CD14-positive monocyte (primary cell): ENCODE measurements around the gene ZBED1. TPM values are rescaled to one million over a fixed set of nuclear protein-coding genes. Genes with fewer than 3 reads are reported as not detected.
"Not testable (repeated sequence)": the region's sequence is repeated elsewhere in the genome, so short reads cannot be mapped to it uniquely, and the experiment has no call there.

Experiments
- DNase-seq, 3 donors: peaks; one replicate each; pipeline ENCODE4 v3.0.0-alpha.2; 2011 to 2022
- H2AFZ ChIP-seq: 2 replicates; pipeline ENCODE4 v1.6.0; 2012; ENCODE audit warnings: mild to moderate bottlenecking, low read depth, low read length, inconsistent platforms; ENCODE audit not compliant: insufficient read depth, poor library complexity, severe bottlenecking
- H3K27ac ChIP-seq, 2 donors: 1 replicate in 1 of 2; 2 replicates in 1 of 2; pipeline ENCODE4 v1.5.1; 2012 to 2013; ENCODE audit warnings: low read length in 2 of 2, control low read depth in 1 of 2, inconsistent platforms in 1 of 2, low read depth in 1 of 2, mild to moderate bottlenecking in 1 of 2
- H3K27me3 ChIP-seq, 2 donors: one replicate each; pipeline versions ENCODE4 v1.6.0 to v1.6.1; 2011 to 2013; ENCODE audit warnings: low read length in 2 of 2; ENCODE audit not compliant: control insufficient read depth in 2 of 2, insufficient read depth in 2 of 2
- H3K36me3 ChIP-seq, 2 donors: replicated peaks in 1 of 2; 1 replicate in 1 of 2; 2 replicates in 1 of 2; pipeline versions ENCODE4 v1.5.1 to v1.6.1; 2012 to 2013; ENCODE audit warnings: low read length in 2 of 2, control low read depth in 1 of 2, inconsistent platforms in 1 of 2, mild to moderate bottlenecking in 1 of 2; ENCODE audit not compliant: insufficient read depth in 2 of 2, control insufficient read depth in 1 of 2
- H3K4me1 ChIP-seq, 2 donors: 1 replicate in 1 of 2; 2 replicates in 1 of 2; pipeline versions ENCODE4 v1.5.1 to v1.6.1; 2012 to 2013; ENCODE audit warnings: low read length in 2 of 2, control low read depth in 1 of 2, inconsistent platforms in 1 of 2, mild to moderate bottlenecking in 1 of 2, moderate library complexity in 1 of 2; ENCODE audit not compliant: insufficient read depth in 2 of 2, control insufficient read depth in 1 of 2
- H3K4me2 ChIP-seq: replicated peaks from 2 replicates; pipeline ENCODE3; 2012; ENCODE audit warnings: low read length, moderate library complexity, mild to moderate bottlenecking; ENCODE audit not compliant: poor library complexity, severe bottlenecking; ENCODE audit errors: extremely low read depth
- H3K4me3 ChIP-seq, 3 experiments: fragments of 200-600 bp in 1 of 3; sonication (generic) in 1 of 3; replicated peaks in 1 of 3; 1 replicate in 2 of 3; 2 replicates in 1 of 3; pipeline ENCODE4 v1.5.1; 2011 to 2013; ENCODE audit warnings: low read length in 3 of 3, mild to moderate bottlenecking in 3 of 3, control low read depth in 2 of 3, low read depth in 2 of 3, inconsistent platforms in 1 of 3, moderate library complexity in 1 of 3
- H3K79me2 ChIP-seq: 2 replicates; pipeline ENCODE4 v1.6.0; 2012; ENCODE audit warnings: mild to moderate bottlenecking, control low read depth, inconsistent platforms, low read length, moderate library complexity; ENCODE audit not compliant: insufficient read depth
- H3K9ac ChIP-seq: 2 replicates; pipeline ENCODE4 v1.6.0; 2017; ENCODE audit warnings: low read length, mild to moderate bottlenecking; ENCODE audit not compliant: insufficient read depth, poor library complexity, severe bottlenecking
- H3K9me3 ChIP-seq, 2 donors: replicated peaks in 1 of 2; 1 replicate in 1 of 2; 2 replicates in 1 of 2; pipeline versions ENCODE4 v1.5.1 to v1.6.1; 2012 to 2013; ENCODE audit warnings: low read length in 2 of 2, control low read depth in 1 of 2; ENCODE audit not compliant: control insufficient read depth in 1 of 2, insufficient read depth in 1 of 2
- H4K20me1 ChIP-seq: 2 replicates; pipeline ENCODE4 v1.6.0; 2012; ENCODE audit warnings: mild to moderate bottlenecking, low read length, control low read depth, moderate library complexity; ENCODE audit not compliant: insufficient read depth
- H3K27ac Mint-ChIP-seq, 7 donors: one replicate each; pipeline ENCODE4 v1.8.0; 2020; ENCODE audit warnings: mild to moderate bottlenecking in 7 of 7, mixed read lengths in 7 of 7, moderate library complexity in 6 of 7, inconsistent platforms in 2 of 7
- H3K27me3 Mint-ChIP-seq, 3 donors: one replicate each; pipeline ENCODE4 v1.8.0; 2021 to 2022; ENCODE audit warnings: low read depth in 3 of 3, mild to moderate bottlenecking in 3 of 3, mixed read lengths in 3 of 3, moderate library complexity in 3 of 3, inconsistent platforms in 1 of 3
- H3K36me3 Mint-ChIP-seq, 2 donors: one replicate each; pipeline ENCODE4 v1.8.0; 2020; ENCODE audit warnings: mixed read lengths in 2 of 2, inconsistent platforms in 1 of 2, mild to moderate bottlenecking in 1 of 2
- H3K4me1 Mint-ChIP-seq: one replicate; pipeline ENCODE4 v1.8.0; 2020; ENCODE audit warnings: mild to moderate bottlenecking, mixed read lengths
- H3K4me3 Mint-ChIP-seq, 2 donors: one replicate each; pipeline ENCODE4 v1.8.0; 2020; ENCODE audit warnings: mild to moderate bottlenecking in 2 of 2, mixed read lengths in 2 of 2, moderate library complexity in 1 of 2
- H3K9me3 Mint-ChIP-seq, 7 donors: one replicate each; pipeline ENCODE4 v1.8.0; 2020 to 2022; ENCODE audit warnings: mixed read lengths in 7 of 7, mild to moderate bottlenecking in 6 of 7, moderate library complexity in 6 of 7, inconsistent platforms in 2 of 7
- WGBS: methylation state at CpG from one replicate; pipeline ENCODE4 v1.1.5; 2013; ENCODE audit warnings: missing lambda C conversion rate; ENCODE audit not compliant: insufficient coverage; 5-methylcytosine and 5-hydroxymethylcytosine counted together
- intact Hi-C, 2 donors: fragments of 100-400 bp; cut with micrococcal nuclease; formaldehyde crosslinking; loops; one replicate each; pipeline versions ENCODE4 v1.15.0 to v1.15.1; 2023
- polyA plus RNA-seq, 3 donors: library from polyadenylated mRNA; depleted of rRNA in 1 of 3; unstranded in 2 of 3; stranded (reverse) in 1 of 3; fragments of 300-500 nt in 2 of 3; fragments of >200 nt in 1 of 3; fragmentation: Illumina TruSeq in 2 of 3; gene quantifications; 1 replicate in 2 of 3; 2 replicates in 1 of 3; pipeline ENCODE4 v1.2.3, GENCODE V29; 2012 to 2021
- TF ChIP-seq, protein P1 (sequence below): fragments of 200-600 bp; IDR thresholded peaks from one replicate; pipeline ENCODE4 v1.8.0; 2022; ENCODE audit warnings: antibody characterized with exemption, mild to moderate bottlenecking

The ZBED1 gene
- polyA plus RNA-seq, 3 donors = 13.9 to 32.1 (median 23.1) TPM

DNA sequence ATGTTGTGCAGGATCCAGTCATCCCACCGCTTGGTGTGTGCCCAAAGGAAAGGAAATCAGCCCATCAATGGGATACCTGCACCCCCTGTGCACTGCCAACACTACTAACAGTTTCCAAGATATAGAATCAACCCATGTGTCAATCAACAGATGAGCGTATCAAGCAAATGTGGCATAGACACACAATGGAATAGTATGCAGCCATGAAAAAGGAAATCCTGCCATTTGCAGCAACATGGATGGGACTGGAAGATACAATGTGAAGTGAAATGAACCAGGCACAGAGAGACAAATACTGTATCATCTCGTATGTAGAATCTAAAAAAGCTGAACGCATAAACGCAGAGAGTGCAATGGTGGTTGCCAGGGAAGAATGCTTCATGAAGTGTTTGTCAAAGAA lies 20.8 kb downstream of the ZBED1 start:
- WGBS = 100% methylated on average over 4 of the region's 5 CpGs
- DNase-seq, intact Hi-C loops, H3K4me3 Mint-ChIP-seq, H3K9me3 ChIP-seq, H2AFZ ChIP-seq, H3K9me3 Mint-ChIP-seq, H3K4me1 ChIP-seq, H3K9ac ChIP-seq, H3K4me1 Mint-ChIP-seq, H3K4me2 ChIP-seq, H3K4me3 ChIP-seq, H3K27ac Mint-ChIP-seq, H3K27me3 ChIP-seq, H3K27ac ChIP-seq, H3K27me3 Mint-ChIP-seq: not testable (repeated sequence)
- H3K36me3 Mint-ChIP-seq = peaks cover 9 to 20% of the 10 kb centered on the region in 2 donors
- Histone ChIP-seq H3K36me3 (peaks cover 3 to 22% of the 10 kb centered on the region in 2 donors), H3K79me2 (peaks cover 20% of the 10 kb centered on the region), H4K20me1 (peaks cover 82% of the 10 kb centered on the region)

DNA sequence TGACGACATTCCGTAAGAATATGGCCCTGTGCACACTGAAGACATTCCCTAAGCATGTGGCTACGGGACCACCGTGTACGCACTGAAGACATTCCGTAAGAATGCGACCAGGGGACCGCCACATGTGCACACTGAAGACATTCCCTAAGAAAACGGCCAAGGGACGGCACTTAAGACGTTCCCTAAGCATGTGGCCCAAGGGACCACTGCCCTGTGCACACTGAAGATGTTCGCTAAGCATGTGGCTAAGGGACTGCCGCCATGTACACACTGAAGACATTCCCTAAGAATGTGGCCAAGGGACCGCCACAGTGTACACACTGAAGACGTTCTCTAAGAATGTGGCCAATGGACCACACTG lies 21.4 kb downstream of the ZBED1 start:
- no peaks in the 10 kb centered on the region for H3K4me1 ChIP-seq
- Mint-ChIP-seq H3K27ac (no peak overlapping the region), H3K4me3 (no peak overlapping the region), H3K27me3 (no peaks in the 10 kb centered on the region), H3K4me1 (no peaks in the 10 kb centered on the region), H3K9me3 (peaks cover 3 to 7% (median 5%) of the 10 kb centered on the region in 7 donors), H3K36me3 (peaks cover 9 to 15% of the 10 kb centered on the region in 2 donors)
- no peak overlapping the region for H2AFZ ChIP-seq
- 97% methylated on average over 15 of the region's 15 CpGs for WGBS
- TF ChIP-seq, protein P1, sequence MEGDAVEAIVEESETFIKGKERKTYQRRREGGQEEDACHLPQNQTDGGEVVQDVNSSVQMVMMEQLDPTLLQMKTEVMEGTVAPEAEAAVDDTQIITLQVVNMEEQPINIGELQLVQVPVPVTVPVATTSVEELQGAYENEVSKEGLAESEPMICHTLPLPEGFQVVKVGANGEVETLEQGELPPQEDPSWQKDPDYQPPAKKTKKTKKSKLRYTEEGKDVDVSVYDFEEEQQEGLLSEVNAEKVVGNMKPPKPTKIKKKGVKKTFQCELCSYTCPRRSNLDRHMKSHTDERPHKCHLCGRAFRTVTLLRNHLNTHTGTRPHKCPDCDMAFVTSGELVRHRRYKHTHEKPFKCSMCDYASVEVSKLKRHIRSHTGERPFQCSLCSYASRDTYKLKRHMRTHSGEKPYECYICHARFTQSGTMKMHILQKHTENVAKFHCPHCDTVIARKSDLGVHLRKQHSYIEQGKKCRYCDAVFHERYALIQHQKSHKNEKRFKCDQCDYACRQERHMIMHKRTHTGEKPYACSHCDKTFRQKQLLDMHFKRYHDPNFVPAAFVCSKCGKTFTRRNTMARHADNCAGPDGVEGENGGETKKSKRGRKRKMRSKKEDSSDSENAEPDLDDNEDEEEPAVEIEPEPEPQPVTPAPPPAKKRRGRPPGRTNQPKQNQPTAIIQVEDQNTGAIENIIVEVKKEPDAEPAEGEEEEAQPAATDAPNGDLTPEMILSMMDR = no peak
- intact Hi-C loops = no loop called here
- no peak overlapping the region for H3K27ac ChIP-seq
- H3K9ac ChIP-seq = no peak overlapping the region
- no peak for DNase-seq
- H3K4me2 ChIP-seq = no peak overlapping the region
- H3K27me3 ChIP-seq = no peaks in the 10 kb centered on the region
- H3K79me2 ChIP-seq = peaks cover 24% of the 10 kb centered on the region
- H3K36me3 ChIP-seq = peaks cover 2 to 16% of the 10 kb centered on the region in 2 donors
- H3K4me3 ChIP-seq = no peak overlapping the region
- peaks cover 82% of the 10 kb centered on the region for H4K20me1 ChIP-seq
- peaks cover 0 to 7% of the 10 kb centered on the region in 2 donors for H3K9me3 ChIP-seq
